Caco-2 (cell line): ENCODE measurements around the gene RWDD1. TPM values are rescaled to one million over a fixed set of nuclear protein-coding genes. Genes with fewer than 3 reads are reported as not detected.

Source experiments
- BruUV-seq: library from RNA; stranded (reverse); fragments of 400-500 nt; replicated peaks from 2 replicates; lab custom pipeline; 2021; lab: Mats Ljungman, UMichigan
- CTCF ChIA-PET: fragments of 300-600 bp; sonication (Branson Sonifier 250); formaldehyde crosslinking; loops from one replicate; lab custom pipeline; 2022; ENCODE audit warnings: antibody characterized with exemption; lab: Charles Lee
- POLR2A ChIA-PET: fragments of 300-600 bp; sonication (Branson Sonifier 250); formaldehyde crosslinking; loops from one replicate; lab custom pipeline; 2022; ENCODE audit warnings: antibody characterized with exemption; lab: Charles Lee
- DNase-seq, 2 experiments: peaks; one replicate each; pipeline versions ENCODE4 v3.0.0 to v3.0.0-alpha.2; 2020 to 2022
- H3K27me3 ChIP-seq: replicated peaks from 2 replicates; pipeline ENCODE4 v1.6.0; 2011; ENCODE audit warnings: low read length; ENCODE audit not compliant: control insufficient read depth, insufficient read depth
- H3K36me3 ChIP-seq: 2 replicates; pipeline ENCODE4 v1.5.1; 2011; ENCODE audit warnings: low read length; ENCODE audit not compliant: control insufficient read depth, insufficient read depth
- H3K4me1 ChIP-seq: fragments of 250-450 bp; sonication (Bioruptor Pico); 2 replicates; pipeline ENCODE4 v1.5.1; 2020; ENCODE audit warnings: mild to moderate bottlenecking
- H3K4me3 ChIP-seq: 2 replicates; pipeline ENCODE4 v1.5.1; 2011; ENCODE audit warnings: low read depth, mild to moderate bottlenecking, control low read depth, low read length
- H3K9me3 ChIP-seq: fragments of 250-450 bp; sonication (Bioruptor Pico); 2 replicates; pipeline ENCODE4 v1.5.1; 2020; ENCODE audit warnings: mild to moderate bottlenecking, moderate library complexity
- H3K27ac Mint-ChIP-seq: one replicate; pipeline ENCODE4 v1.8.0; 2022; ENCODE audit warnings: mixed read lengths; ENCODE audit not compliant: unreplicated experiment
- H3K27me3 Mint-ChIP-seq: one replicate; pipeline ENCODE4 v1.8.0; 2022; ENCODE audit warnings: mixed read lengths; ENCODE audit not compliant: insufficient read depth, unreplicated experiment
- H3K36me3 Mint-ChIP-seq: one replicate; pipeline ENCODE4 v1.8.0; 2022; ENCODE audit warnings: mild to moderate bottlenecking, mixed read lengths; ENCODE audit not compliant: insufficient read depth, unreplicated experiment
- H3K4me1 Mint-ChIP-seq: one replicate; pipeline ENCODE4 v1.8.0; 2022; ENCODE audit warnings: low read depth, mixed read lengths; ENCODE audit not compliant: unreplicated experiment
- H3K4me3 Mint-ChIP-seq: one replicate; pipeline ENCODE4 v1.8.0; 2022; ENCODE audit warnings: mild to moderate bottlenecking, moderate library complexity, mixed read lengths; ENCODE audit not compliant: unreplicated experiment
- H3K9me3 Mint-ChIP-seq: one replicate; pipeline ENCODE4 v1.8.0; 2022; ENCODE audit warnings: mixed read lengths; ENCODE audit not compliant: unreplicated experiment
- CTCF ChIP-seq, 2 experiments: fragments of 200-600 bp in 1 of 2; IDR thresholded peaks; 1 replicate in 1 of 2; 2 replicates in 1 of 2; pipeline versions ENCODE4 v1.5.1 to v1.8.0; 2011 to 2022; ENCODE audit warnings: antibody characterized with exemption in 1 of 2, control low read depth in 1 of 2, inconsistent platforms in 1 of 2, low read depth in 1 of 2, low read length in 1 of 2, mild to moderate bottlenecking in 1 of 2, moderate library complexity in 1 of 2; ENCODE audit not compliant: insufficient read depth in 1 of 2, severe bottlenecking in 1 of 2, unreplicated experiment in 1 of 2
- intact Hi-C: fragments of 100-400 bp; cut with micrococcal nuclease; formaldehyde crosslinking; loops from one replicate; pipeline ENCODE4 v1.10.0; 2022; ENCODE audit not compliant: unreplicated experiment
- total RNA-seq: library from RNA; stranded (reverse); gene quantifications from 2 replicates; pipeline ENCODE4 v1.2.3, GENCODE V29; 2022

Gene RWDD1
- total RNA-seq, 1 experiment from 2014 or later = 35.0 TPM

DNA sequence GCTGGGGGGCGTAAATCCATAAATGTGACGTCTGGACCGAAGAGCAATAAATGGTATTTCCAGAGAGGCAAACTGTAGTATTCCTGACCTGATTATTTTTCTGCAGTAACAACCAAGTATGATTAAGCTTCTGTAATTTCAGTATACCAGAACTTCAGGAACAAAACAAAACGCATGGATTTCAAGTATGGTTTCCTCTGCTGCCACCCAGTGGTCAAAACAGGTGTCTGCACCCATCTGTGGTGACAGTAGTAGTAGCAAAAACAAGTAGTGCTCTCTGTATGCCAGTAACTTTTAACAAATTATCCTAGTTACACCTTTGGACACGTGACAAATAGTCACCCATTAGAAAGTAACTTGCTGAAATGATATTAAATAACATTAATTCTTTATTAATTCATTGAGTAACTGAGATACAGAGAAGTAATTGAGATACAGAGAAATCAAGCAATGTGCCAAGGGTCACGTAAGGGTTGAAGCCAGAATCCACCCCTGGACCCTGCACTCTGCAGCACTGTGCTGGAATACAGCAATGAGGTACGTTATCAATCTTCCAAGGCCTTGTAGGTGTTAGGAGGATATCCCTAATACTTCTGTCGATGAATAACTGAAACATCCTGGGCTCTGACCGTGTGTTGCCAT is 9.8 kb upstream of the RWDD1 start:
- Mint-ChIP-seq H3K36me3 (peaks cover 5% of the 10 kb centered on the region), H3K27ac (no peak overlapping the region), H3K4me1 (peaks cover 26% of the 10 kb centered on the region), H3K4me3 (no peak overlapping the region), H3K9me3 (no peaks in the 10 kb centered on the region), H3K27me3 (no peaks in the 10 kb centered on the region)
- peak; percentile 68 to 73 for DNase-seq
- Histone ChIP-seq H3K36me3 (no peaks in the 10 kb centered on the region), H3K9me3 (no peaks in the 10 kb centered on the region), H3K4me1 (peaks cover 15% of the 10 kb centered on the region), H3K4me3 (no peak overlapping the region), H3K27me3 (no peaks in the 10 kb centered on the region)
- BruUV-seq = no TSS peak
- CTCF ChIA-PET = interaction anchor here (0.7 to 2.0 kb wide), 9 partner anchors 9 to 293 kb away, joined by 3 to 13 read pairs (median 4); partner anchors contain the start of gene CALHM5
- intact Hi-C loops = loop anchor here (1.0 to 5.0 kb wide), 5 partner anchors 25 to 344 kb away; partner anchors contain the start of gene CALHM5
- POLR2A ChIA-PET = interaction anchor here (2.0 kb wide), 1 partner anchor 10 kb away, joined by 12 read pairs; the partner anchor contains the start of gene RWDD1
- TF ChIP-seq CTCF (IDR thresholded peaks at IDR 0.05; ENCODE audit: insufficient read depth in 1 of 2, low read depth in 1 of 2, low read length in 1 of 2, severe bottlenecking in 1 of 2, unreplicated experiment in 1 of 2) = peak; percentile 70 to 91

GRCh38 chr6:116562019-116562403 is 9.3 kb upstream of the RWDD1 start:
- intact Hi-C loops = loop anchor here (5.0 kb wide), 1 partner anchor 345 kb away; no protein-coding TSS in a partner anchor
- Mint-ChIP-seq H3K9me3 (no peaks in the 10 kb centered on the region), H3K36me3 (peaks cover 5% of the 10 kb centered on the region), H3K4me3 (peak overlapping the region; percentile 53), H3K4me1 (peaks cover 26% of the 10 kb centered on the region), H3K27ac (peak overlapping the region; percentile 87), H3K27me3 (no peaks in the 10 kb centered on the region)
- Histone ChIP-seq H3K9me3 (no peaks in the 10 kb centered on the region), H3K27me3 (no peaks in the 10 kb centered on the region), H3K4me1 (peaks cover 15% of the 10 kb centered on the region), H3K36me3 (no peaks in the 10 kb centered on the region), H3K4me3 (no peak overlapping the region)
- BruUV-seq = no TSS peak
- no peak for TF ChIP-seq CTCF (IDR thresholded peaks at IDR 0.05; ENCODE audit: insufficient read depth in 1 of 2, low read depth in 1 of 2, low read length in 1 of 2, severe bottlenecking in 1 of 2, unreplicated experiment in 1 of 2)
- CTCF ChIA-PET = interaction anchor here (1.6 to 2.0 kb wide), 4 partner anchors 9 to 293 kb away, joined by 10 to 13 read pairs (median 12); partner anchors contain the start of genes CALHM5 and RWDD1
- POLR2A ChIA-PET = interaction anchor here (2.0 kb wide), 1 partner anchor 9 kb away, joined by 12 read pairs; the partner anchor contains the start of gene RWDD1
- DNase-seq = no peak

GRCh38 chr6:116562614-116563013 is 8.7 kb upstream of the RWDD1 start:
- POLR2A ChIA-PET = interaction anchor here (2.0 kb wide), 1 partner anchor 9 kb away, joined by 12 read pairs; the partner anchor contains the start of gene RWDD1
- no peak for TF ChIP-seq CTCF (IDR thresholded peaks at IDR 0.05; ENCODE audit: insufficient read depth in 1 of 2, low read depth in 1 of 2, low read length in 1 of 2, severe bottlenecking in 1 of 2, unreplicated experiment in 1 of 2)
- H3K9me3 Mint-ChIP-seq = no peaks in the 10 kb centered on the region

More at GRCh38 chr6:116562614-116563013, 8.7 kb upstream of the RWDD1 start:
- Mint-ChIP-seq H3K36me3 (peaks cover 5% of the 10 kb centered on the region), H3K27ac (peak overlapping the region; percentile 87), H3K4me3 (peak overlapping the region; percentile 53), H3K4me1 (peaks cover 24% of the 10 kb centered on the region), H3K27me3 (no peaks in the 10 kb centered on the region)
- peak in 1 of 2 experiments; percentile 43 for DNase-seq
- BruUV-seq = no TSS peak
- Histone ChIP-seq H3K9me3 (no peaks in the 10 kb centered on the region), H3K4me1 (peaks cover 15% of the 10 kb centered on the region), H3K27me3 (no peaks in the 10 kb centered on the region), H3K36me3 (no peaks in the 10 kb centered on the region), H3K4me3 (no peak overlapping the region)
- CTCF ChIA-PET = interaction anchor here (0.6 to 2.0 kb wide), 6 partner anchors 9 to 343 kb away, joined by 4 to 13 read pairs (median 10); partner anchors contain the start of genes CALHM5 and RWDD1
- intact Hi-C loops = loop anchor here (5.0 kb wide), 1 partner anchor 345 kb away; no protein-coding TSS in a partner anchor
